Measurements from ENCODE around the gene SWT1. TPM values are rescaled to one million over a fixed set of nuclear protein-coding genes. Genes with fewer than 3 reads are reported as not detected.

Gene SWT1
- total and polyA plus RNA-seq, 2 of the 4 experiments (the other 2 are of a cell fraction) = 0.82 to 2.7 TPM

GRCh38 chr1:185207980-185208602 lies 51.1 kb downstream of the SWT1 start:
- Histone ChIP-seq H3K9me1 (ENCODE audit: insufficient read depth, low read length) (no peaks in the 10 kb centered on the region), H2AK5ac (ENCODE audit: low read depth, low read length) (no peak overlapping the region), H2AK9ac (replicated peaks; ENCODE audit: low read depth, low read length, poor library complexity) (no peak overlapping the region), H4K20me1 (ENCODE audit: insufficient read depth, low read length) (no peaks in the 10 kb centered on the region), H3K4ac (ENCODE audit: low read depth, low read length) (no peak overlapping the region), H3K14ac (replicated peaks; ENCODE audit: low read depth, low read length) (no peak overlapping the region; the same call in 1 of the 2 replicates), H3K4me1 (ENCODE audit: control insufficient read depth, insufficient read depth, low read length) (no peaks in the 10 kb centered on the region), H2AFZ (replicated peaks; ENCODE audit: low read length, poor library complexity) (no peak overlapping the region), H2BK15ac (ENCODE audit: low read depth, low read length) (no peak overlapping the region), H3K27me3 (ENCODE audit: control insufficient read depth, insufficient read depth, low read length) (no peaks in the 10 kb centered on the region), H4K8ac (ENCODE audit: low read depth in 2 of 2, low read length in 2 of 2) (no peak overlapping the region), H3K9ac (ENCODE audit: low read depth, low read length) (no peak overlapping the region), H2BK5ac (ENCODE audit: low read depth, low read length, poor library complexity, severe bottlenecking) (no peak overlapping the region), H3K4me3 (ENCODE audit: insufficient read depth, low read depth, low read length) (no peak overlapping the region), H4K5ac (ENCODE audit: low read depth, low read length) (no peak overlapping the region), H3K27ac (ENCODE audit: insufficient read depth, low read length) (no peak overlapping the region), H2BK120ac (ENCODE audit: low read depth, low read length) (no peak overlapping the region), H3K9me3 (ENCODE audit: control insufficient read depth, insufficient read depth, low read length) (no peaks in the 10 kb centered on the region), H3K36me3 (ENCODE audit: control insufficient read depth, insufficient read depth, low read length) (no peaks in the 10 kb centered on the region), H4K91ac (ENCODE audit: insufficient read depth, low read depth, low read length) (no peak overlapping the region), H3K23ac (ENCODE audit: low read depth, low read length) (no peak overlapping the region), H3K56ac (ENCODE audit: extremely low read depth, insufficient read depth, low read length) (no peak overlapping the region), H3K4me2 (ENCODE audit: low read depth, low read length) (no peak overlapping the region), H3K18ac (ENCODE audit: low read depth, low read length) (no peak overlapping the region), H3K79me1 (ENCODE audit: low read depth in 1 of 2, low read length in 2 of 2) (no peaks in the 10 kb centered on the region), H2BK20ac (ENCODE audit: low read depth, low read length) (no peak overlapping the region)
- TF ChIP-seq CEBPB (IDR thresholded peaks at IDR 0.05; ENCODE audit: low read depth, low read length) (no peak), RAD21 (IDR thresholded peaks at IDR 0.05; ENCODE audit: low read length) (no peak), CTCF (conservative IDR thresholded peaks at IDR 0.05; ENCODE audit: low read depth, low read length) (no peak), MAZ (IDR thresholded peaks at IDR 0.05; ENCODE audit: borderline replicate concordance, low read depth, low read length) (no peak), FOS (IDR thresholded peaks at IDR 0.05; ENCODE audit: low read depth, low read length) (no peak), NFE2L2 (IDR thresholded peaks at IDR 0.05; ENCODE audit: low read depth, low read length) (no peak), SMC3 (IDR thresholded peaks at IDR 0.05; ENCODE audit: low read depth, low read length) (no peak), MAFK (IDR thresholded peaks at IDR 0.05; ENCODE audit: low read depth, low read length) (no peak), RCOR1 (IDR thresholded peaks at IDR 0.05; ENCODE audit: insufficient replicate concordance, low read length) (no peak), MXI1 (IDR thresholded peaks at IDR 0.05; ENCODE audit: borderline replicate concordance, low read depth, low read length) (no peak), USF2 (IDR thresholded peaks at IDR 0.05; ENCODE audit: low read depth, low read length) (no peak), RFX5 (IDR thresholded peaks at IDR 0.05; ENCODE audit: low read depth, low read length) (no peak), BHLHE40 (IDR thresholded peaks at IDR 0.05; ENCODE audit: low read depth, low read length) (no peak), ELK1 (IDR thresholded peaks at IDR 0.05; ENCODE audit: borderline replicate concordance, low read depth, low read length) (no peak), POLR2A (IDR thresholded peaks at IDR 0.05; ENCODE audit: low read depth, low read length) (no peak), CHD1 (IDR thresholded peaks at IDR 0.05; ENCODE audit: low read depth, low read length) (no peak)
- dilution Hi-C loops (cut with HindIII; ENCODE audit: low sequenced_read_pairs, unreplicated experiment) = no loop called here
- DNase-seq (peak; percentile 5), ATAC-seq (ENCODE audit: low read depth) (no peak)
- intact Hi-C loops (cut with micrococcal nuclease) = no loop called here
- POLR2A ChIA-PET (ENCODE audit: unreplicated experiment) = no interaction called here
- CTCF ChIA-PET = interaction anchor here (0.5 to 0.7 kb wide), 2 partner anchors 56 to 1281 kb away, joined by 4 to 5 read pairs; no protein-coding TSS in a partner anchor
- in situ Hi-C loops (cut with MboI; ENCODE audit: low sequenced_read_pairs) = no loop called here
- BruUV-seq (replicated peaks) = no TSS peak
- WGBS, 2 experiments (ENCODE audit: extremely low coverage in 2 of 2, insufficient read length in 1 of 2) = no CpG with 5 or more reads among the region's 3 CpGs

Measured in IMR-90 (cell line).